NCI-H748 (cell line): ENCODE measurements around the gene EIF3K.
A peak's percentile ranks its signal among the peaks of the same experiment; 100 is the strongest.

Source experiments
- DNase-seq: peaks from one replicate; lab custom pipeline; 2025; ENCODE audit not compliant: unreplicated experiment; lab: John Stamatoyannopoulos, UW

Gene EIF3K

DNA sequence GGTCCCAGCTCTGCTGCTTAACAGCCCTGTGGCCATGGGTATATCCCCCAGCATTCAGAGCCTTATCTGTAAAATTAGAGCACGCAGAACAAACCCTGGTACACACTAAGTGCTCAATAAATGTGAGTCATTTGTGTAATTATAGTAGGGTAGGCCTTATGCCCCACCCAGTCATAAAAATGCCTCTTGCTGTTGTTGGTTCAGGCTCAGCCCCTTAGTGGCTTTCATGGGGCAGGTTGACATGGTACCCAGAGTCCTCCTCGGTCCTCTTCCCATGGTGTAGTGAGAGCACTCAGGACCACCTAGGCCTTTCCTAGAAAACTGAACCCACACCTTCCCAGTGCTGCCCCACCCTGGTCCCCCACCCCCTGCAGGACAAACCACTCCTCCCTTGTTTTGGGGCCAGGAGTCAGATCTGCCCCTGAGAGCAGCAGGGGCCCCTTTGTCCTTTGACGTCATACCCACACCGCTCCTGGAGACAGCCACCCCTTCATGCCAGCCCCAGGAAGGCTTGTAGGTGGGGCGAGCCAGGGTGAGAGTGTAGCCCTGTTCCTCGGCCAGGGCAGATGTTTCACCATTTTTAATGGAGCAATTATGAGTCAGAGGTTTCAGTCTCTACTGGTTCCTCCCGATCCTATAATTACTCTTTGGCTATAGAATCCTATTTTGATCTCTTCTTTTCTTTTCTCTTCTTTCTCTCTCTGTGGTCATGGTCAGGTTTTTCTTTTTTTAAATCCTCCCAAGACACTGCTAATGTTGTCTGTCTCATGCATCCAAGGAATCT, 65.3 kb downstream of the EIF3K start:
- peak; percentile 49 for DNase-seq

DNA sequence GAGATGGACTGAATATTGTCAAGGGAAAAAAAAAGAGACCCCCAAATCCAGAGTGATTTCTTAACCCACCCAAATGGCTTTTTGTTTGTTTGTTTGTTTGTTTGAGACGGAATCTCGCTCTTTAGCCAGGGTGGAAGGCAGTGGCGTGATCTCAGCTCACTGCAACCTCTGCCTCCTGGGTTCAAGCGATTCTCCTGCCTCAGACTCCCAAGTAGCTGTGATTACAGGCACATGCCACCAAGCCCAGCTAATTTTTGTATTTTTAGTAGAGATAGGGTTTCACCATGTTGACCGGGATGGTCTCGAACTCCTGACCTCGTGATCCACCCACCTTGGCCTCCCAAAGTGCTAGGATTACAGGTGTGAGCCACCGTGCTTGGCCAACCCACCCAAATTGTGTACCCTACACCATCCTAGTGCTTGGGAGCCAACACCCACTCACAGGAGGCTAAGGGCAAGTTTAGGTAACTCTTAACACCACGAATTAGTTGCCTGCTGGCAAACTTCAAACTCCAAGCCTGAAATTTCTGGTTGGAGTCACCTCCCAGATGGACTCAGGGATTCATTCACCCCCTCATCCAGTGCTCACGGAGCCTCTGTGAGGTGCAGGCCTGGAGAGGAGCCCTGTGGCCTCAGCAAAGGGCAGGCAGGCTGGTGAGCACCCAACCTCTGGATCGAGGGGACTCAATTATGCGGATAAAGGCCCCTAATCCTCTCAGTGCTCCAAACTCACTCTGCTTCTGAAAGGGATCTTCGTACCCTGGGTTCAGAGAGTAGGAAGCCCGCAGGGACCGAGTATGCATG, 66.1 kb downstream of the EIF3K start:
- DNase-seq = no peak

DNA sequence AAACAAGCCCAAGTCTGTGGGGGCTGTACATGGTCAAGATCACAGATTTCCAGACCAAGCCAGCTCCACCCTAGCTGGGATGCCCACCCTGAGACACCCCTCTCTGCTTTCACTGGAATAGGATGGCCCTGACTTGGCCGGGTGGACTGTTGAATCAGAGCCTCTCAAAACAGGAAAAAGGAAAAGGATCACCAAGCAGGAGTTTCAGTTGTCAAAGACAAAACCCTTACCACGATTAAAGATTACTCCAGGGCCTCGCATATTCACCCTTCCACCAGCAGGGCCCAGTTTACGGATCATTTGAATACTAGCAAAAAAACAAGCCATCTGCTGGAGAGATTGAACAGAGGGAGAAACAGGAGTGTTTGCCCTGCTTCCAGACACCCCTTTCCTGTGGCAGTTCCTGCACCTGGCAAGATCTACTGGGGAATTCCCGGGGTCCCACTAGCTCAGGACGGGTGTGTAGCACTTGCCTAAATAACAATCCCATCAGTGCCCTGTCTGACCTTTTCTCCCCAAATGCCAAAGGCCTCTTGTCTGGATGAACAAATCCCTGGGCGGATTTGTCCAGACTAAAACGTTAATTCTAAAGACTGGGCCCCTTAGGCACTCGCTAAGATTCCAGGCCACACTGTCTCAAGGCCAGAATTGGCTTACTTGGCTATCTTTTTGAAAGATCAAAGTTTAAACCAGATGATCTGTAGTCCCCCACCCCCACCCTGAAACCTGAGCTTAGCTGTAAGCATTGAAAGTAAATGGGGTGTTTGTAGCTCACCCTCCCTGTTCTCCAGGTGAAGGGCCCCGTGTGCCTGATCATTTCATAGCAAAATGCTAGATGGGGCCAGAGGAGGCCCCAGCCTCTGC, 66.9 kb downstream of the EIF3K start:
- DNase-seq = no peak

DNA sequence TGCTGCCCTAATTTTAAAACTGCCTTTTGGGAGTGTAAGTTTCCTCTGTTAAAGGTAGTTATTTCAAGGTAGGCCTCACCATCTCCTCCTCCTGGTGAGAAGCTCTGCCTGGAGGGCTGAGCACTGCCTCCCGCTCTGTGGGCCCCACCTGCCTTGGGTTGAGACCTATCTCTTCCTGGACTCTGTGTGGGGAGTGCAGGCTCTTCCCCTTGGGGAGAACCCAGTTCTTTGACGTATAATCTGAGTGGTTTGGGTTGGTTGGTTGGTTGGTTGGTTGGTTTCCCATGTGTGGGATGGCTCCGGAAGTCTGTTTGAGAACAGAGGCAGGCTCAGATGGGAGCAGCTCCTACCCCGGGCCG, 67.5 kb downstream of the EIF3K start:
- no peak for DNase-seq
